GM12873 (cell line): ENCODE results near the gene SOX8.

Experiments
- TF ChIP-seq, protein P1 (sequence below): IDR thresholded peaks from 2 replicates; pipeline ENCODE4 v1.5.1; 2012; ENCODE audit warnings: low read depth, mild to moderate bottlenecking, moderate library complexity, low read length, control low read depth; ENCODE audit not compliant: insufficient read depth; ENCODE audit errors: missing control alignments

The SOX8 gene

DNA sequence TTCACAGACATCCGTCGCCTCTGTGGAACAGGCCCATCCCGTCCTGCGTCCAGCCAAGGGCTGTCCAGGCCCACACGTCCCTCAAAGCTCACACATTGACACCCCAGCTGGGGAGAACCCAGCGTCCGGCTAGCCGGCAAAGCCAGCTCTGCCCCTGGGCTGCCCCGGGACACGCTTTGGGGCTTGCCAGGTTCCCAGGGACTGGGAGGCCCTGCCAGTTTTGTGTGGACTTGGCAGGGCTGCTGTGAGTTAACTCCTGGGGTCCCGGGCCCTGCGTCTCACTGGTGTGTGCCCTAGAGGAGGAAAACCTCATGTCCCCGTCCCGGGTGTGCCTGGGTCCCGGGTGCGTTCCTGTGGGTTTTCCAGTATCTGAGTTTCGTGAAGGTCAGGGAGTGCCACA is 6.3 kb downstream of the SOX8 start:
- TF ChIP-seq, protein P1, sequence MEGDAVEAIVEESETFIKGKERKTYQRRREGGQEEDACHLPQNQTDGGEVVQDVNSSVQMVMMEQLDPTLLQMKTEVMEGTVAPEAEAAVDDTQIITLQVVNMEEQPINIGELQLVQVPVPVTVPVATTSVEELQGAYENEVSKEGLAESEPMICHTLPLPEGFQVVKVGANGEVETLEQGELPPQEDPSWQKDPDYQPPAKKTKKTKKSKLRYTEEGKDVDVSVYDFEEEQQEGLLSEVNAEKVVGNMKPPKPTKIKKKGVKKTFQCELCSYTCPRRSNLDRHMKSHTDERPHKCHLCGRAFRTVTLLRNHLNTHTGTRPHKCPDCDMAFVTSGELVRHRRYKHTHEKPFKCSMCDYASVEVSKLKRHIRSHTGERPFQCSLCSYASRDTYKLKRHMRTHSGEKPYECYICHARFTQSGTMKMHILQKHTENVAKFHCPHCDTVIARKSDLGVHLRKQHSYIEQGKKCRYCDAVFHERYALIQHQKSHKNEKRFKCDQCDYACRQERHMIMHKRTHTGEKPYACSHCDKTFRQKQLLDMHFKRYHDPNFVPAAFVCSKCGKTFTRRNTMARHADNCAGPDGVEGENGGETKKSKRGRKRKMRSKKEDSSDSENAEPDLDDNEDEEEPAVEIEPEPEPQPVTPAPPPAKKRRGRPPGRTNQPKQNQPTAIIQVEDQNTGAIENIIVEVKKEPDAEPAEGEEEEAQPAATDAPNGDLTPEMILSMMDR = no peak

DNA sequence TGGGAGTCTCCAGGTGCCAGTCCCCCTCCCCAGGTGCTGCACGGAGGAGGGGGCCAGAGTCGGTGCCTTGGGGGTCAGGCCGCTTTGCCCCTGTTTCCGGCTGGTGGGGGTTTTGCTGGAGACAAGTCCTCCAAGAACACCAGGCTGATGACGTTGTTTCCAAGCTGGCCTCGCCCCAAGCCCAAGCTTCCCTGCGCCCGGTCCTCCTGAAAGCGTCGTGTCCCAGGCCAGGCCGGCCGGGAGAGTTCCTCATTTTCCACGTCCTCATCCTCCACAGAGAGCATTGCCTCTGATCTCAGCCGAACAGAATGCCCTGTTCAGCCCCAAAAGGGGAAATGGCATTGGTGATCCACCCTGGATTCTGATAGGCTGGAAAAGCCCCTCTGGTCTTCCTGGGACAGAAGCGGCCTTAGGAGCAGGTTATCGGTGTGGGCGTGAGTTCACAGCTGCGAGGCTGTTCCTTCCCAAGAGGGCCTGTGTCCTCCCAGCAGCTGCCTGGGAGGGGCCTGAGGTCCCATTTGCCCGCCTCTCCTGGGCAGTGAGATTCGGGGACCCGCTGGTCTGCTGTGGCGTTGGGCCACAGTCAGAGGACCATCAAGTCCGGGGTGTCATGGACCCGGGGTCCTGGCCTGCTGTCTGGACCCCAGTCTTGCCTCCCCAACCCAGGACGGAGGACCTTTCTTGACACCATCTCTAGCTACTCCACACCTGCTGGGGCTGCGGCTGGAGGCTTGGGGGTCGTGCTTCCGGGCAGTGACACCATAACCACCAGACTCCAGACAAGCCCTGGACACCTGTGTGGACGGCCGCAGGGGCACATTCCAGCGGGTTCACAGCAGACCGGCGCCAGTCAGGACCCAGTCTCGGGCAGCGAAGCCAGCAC is 7.1 kb downstream of the SOX8 start:
- TF ChIP-seq, protein P1 = no peak

GRCh38 chr16:989354-989814 is 7.8 kb downstream of the SOX8 start:
- TF ChIP-seq, protein P1 = no peak

- TF ChIP-seq, protein P1 = no peak
Measured at GRCh38 chr16:990516-991291, 9.1 kb downstream of the SOX8 start.

GRCh38 chr16:991345-991744 is 9.8 kb downstream of the SOX8 start:
- TF ChIP-seq, protein P1 = no peak

DNA sequence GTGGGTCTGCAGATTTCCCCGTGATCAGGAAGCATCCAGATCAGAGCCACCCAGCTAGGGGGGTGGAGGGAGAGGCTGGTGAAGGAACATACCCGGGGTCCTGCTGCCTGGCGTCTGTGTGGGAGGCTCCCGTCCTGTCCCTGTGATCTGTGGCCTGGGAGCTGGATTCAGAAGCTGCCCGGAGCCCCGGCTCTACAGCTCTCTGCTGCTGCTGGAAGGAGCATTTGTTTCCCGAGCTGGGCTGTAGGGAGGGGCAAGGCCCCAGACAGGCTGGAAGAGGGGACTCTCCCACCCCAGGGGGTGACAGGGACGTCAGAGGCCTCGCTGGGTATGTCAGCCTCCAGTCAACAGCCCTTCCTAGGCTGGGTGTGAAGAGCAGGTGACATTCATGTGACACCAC is 10.2 kb downstream of the SOX8 start:
- TF ChIP-seq, protein P1 = no peak

DNA sequence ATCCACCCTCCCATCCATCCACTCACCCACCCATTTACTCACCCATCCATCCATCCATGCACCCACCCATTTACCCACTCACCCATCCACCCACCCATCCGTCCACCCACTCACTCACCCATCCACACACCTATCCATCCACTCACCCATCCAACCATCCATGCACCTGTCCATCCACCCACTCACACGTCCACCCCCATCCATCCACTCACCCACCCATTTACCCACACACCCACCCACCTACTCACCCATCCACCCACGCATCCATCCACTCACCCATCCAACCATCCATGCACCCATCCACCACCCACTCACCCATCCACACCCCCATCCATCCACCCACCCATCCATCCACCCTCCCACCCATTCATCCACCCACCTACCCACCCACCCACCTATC is 12.2 kb downstream of the SOX8 start:
- TF ChIP-seq, protein P1 = no peak
